ENCODE measurements around the gene DLGAP4. TPM values are rescaled to one million over a fixed set of nuclear protein-coding genes. Genes with fewer than 3 reads are reported as not detected.

Gene DLGAP4
- total and polyA plus RNA-seq, 9 of the 15 experiments (the other 6 are each of a cell fraction or from before 2014, with no cell fraction given) = 0.31 to 34.1 (median 4.5) TPM

- TF ChIP-seq THRA (IDR thresholded peaks at IDR 0.05) = no peak
- TF ChIP-seq ETV1 (tag; conservative IDR thresholded peaks at IDR 0.05; ENCODE audit: low read depth) = no peak
- no peak for TF ChIP-seq HEY1 (CRISPR knock-in tag; IDR thresholded peaks at IDR 0.05; ENCODE audit: borderline replicate concordance)
- no peak for TF ChIP-seq ZNF124 (CRISPR knock-in tag; IDR thresholded peaks at IDR 0.05)
- TF ChIP-seq SREBF2 (CRISPR knock-in tag; IDR thresholded peaks at IDR 0.05) = no peak
- TF ChIP-seq ZZZ3 (IDR thresholded peaks at IDR 0.05) = no peak
- TF ChIP-seq ELK3 (CRISPR knock-in tag; IDR thresholded peaks at IDR 0.05) = no peak
- TF ChIP-seq MAZ (CRISPR knock-in tag; conservative IDR thresholded peaks at IDR 0.05 in 1 of 2, IDR thresholded peaks at IDR 0.05 in 1 of 2) = peak; percentile 68 to 84; a peak in 3 of 4 replicates
- no peak for TF ChIP-seq NCOA2 (IDR thresholded peaks at IDR 0.05; ENCODE audit: partially characterized antibody in 2 of 2)
- no peak for TF ChIP-seq NR0B1 (IDR thresholded peaks at IDR 0.05; ENCODE audit: partially characterized antibody)
- peak; percentile 82 for TF ChIP-seq MAX (CRISPR knock-in tag; IDR thresholded peaks at IDR 0.05)
- TF ChIP-seq ZNF143 (CRISPR knock-in tag; IDR thresholded peaks at IDR 0.05) = no peak
- TF ChIP-seq ZNF133 (CRISPR knock-in tag; IDR thresholded peaks at IDR 0.05) = no peak
- TF ChIP-seq XRCC4 (IDR thresholded peaks at IDR 0.05; ENCODE audit: extremely low read depth, insufficient read depth, insufficient read length) = no peak
- no peak for TF ChIP-seq NELFE (IDR thresholded peaks at IDR 0.05; ENCODE audit: insufficient read depth, insufficient read length)
- no peak for TF ChIP-seq PHB2 (IDR thresholded peaks at IDR 0.05; ENCODE audit: low read depth)
- TF ChIP-seq ZNF695 (CRISPR knock-in tag; IDR thresholded peaks at IDR 0.05) = no peak
- no peak for TF ChIP-seq NFE2 (IDR thresholded peaks at IDR 0.05; ENCODE audit: low read depth)
- no peak for TF ChIP-seq BRCA1 (IDR thresholded peaks at IDR 0.05)
- TF ChIP-seq BRCA1 (CRISPR knock-in tag; IDR thresholded peaks at IDR 0.05) = no peak
- TF ChIP-seq ETS2 (tag; IDR thresholded peaks at IDR 0.05; ENCODE audit: borderline replicate concordance, poor library complexity, severe bottlenecking) = no peak
- peak; percentile 32; the same call in 1 of the 2 replicates for TF ChIP-seq CREB1 (IDR thresholded peaks at IDR 0.05)
- TF ChIP-seq CREB1 (CRISPR knock-in tag; IDR thresholded peaks at IDR 0.05) = peak; percentile 71
- TF ChIP-seq TCF15 (CRISPR knock-in tag; IDR thresholded peaks at IDR 0.05) = no peak
Observed at GRCh38 chr20:36435592-36436541, 129.7 kb downstream of the DLGAP4 start (continued).

Data from K562 (cell line).